K562 (cell line): Measurements from ENCODE around the gene LRRC8E. TPM values are rescaled to one million over a fixed set of nuclear protein-coding genes. Genes with fewer than 3 reads are reported as not detected.

ENCODE experiments used
- ATF7 ChIP-seq: fragments of 450-650 bp; IDR thresholded peaks from 2 replicates; pipeline ENCODE4 v1.7.1; 2014; ENCODE audit warnings: mild to moderate bottlenecking, moderate library complexity
- BCOR ChIP-seq: fragments of 450-650 bp; IDR thresholded peaks from 2 replicates; pipeline ENCODE4 v1.6.1; 2016
- DIDO1 ChIP-seq: fragments of 450-650 bp; IDR thresholded peaks from 2 replicates; pipeline ENCODE4 v1.6.1; 2016; ENCODE audit warnings: low read depth, missing biosample characterization, missing genetic modification characterization
- EP300 ChIP-seq: IDR thresholded peaks from 2 replicates; pipeline ENCODE4 v1.6.1; 2012; ENCODE audit warnings: low read length, improper control_type of control experiment
- EZH2 ChIP-seq: IDR thresholded peaks from 2 replicates; pipeline ENCODE4 v1.6.1; 2012; ENCODE audit warnings: low read depth, mild to moderate bottlenecking, inconsistent platforms, low read length, borderline replicate concordance
- HNRNPH1 ChIP-seq: fragments of 200-400 bp; formaldehyde crosslinking; optimal IDR thresholded peaks from 2 replicates; pipeline ENCODE3; 2017; ENCODE audit warnings: low read depth, mild to moderate bottlenecking, low read length, moderate library complexity
- HNRNPL ChIP-seq: fragments of 200-400 bp; formaldehyde crosslinking; IDR thresholded peaks from 2 replicates; pipeline ENCODE4 v1.6.1; 2017; ENCODE audit warnings: low read depth, mild to moderate bottlenecking, low read length
- KLF6 ChIP-seq: fragments of 250-450 bp; sonication (Bioruptor Pico); IDR thresholded peaks from 2 replicates; pipeline ENCODE4 v1.4.0; 2020; ENCODE audit warnings: mild to moderate bottlenecking, moderate library complexity, borderline replicate concordance
- NR3C1 ChIP-seq: sonication (generic); formaldehyde crosslinking; IDR thresholded peaks from 2 replicates; pipeline ENCODE4 v1.8.1; 2022; ENCODE audit warnings: missing genetic modification reagents
- RBM22 ChIP-seq: fragments of 200-400 bp; formaldehyde crosslinking; IDR thresholded peaks from 2 replicates; pipeline ENCODE4 v1.6.1; 2018; ENCODE audit warnings: low read length, low read depth; ENCODE audit not compliant: poor library complexity, severe bottlenecking
- YBX1 ChIP-seq: fragments of 450-650 bp; IDR thresholded peaks from 2 replicates; pipeline ENCODE4 v1.7.1; 2016; ENCODE audit warnings: mild to moderate bottlenecking
- ZNF436 ChIP-seq: fragments of 250-450, 450-650 bp; sonication (Bioruptor Pico); formaldehyde crosslinking; IDR thresholded peaks from 2 replicates; pipeline ENCODE4 v1.7.0; 2020; ENCODE audit warnings: mild to moderate bottlenecking
- ZNF444 ChIP-seq: fragments of 250-450 bp; sonication (Bioruptor Pico); IDR thresholded peaks from 2 replicates; pipeline ENCODE4 v1.4.0; 2020; ENCODE audit warnings: mild to moderate bottlenecking, moderate library complexity
- ZNF589 ChIP-seq: fragments of 200-800 bp; sonication (Bioruptor generic); IDR thresholded peaks from 2 replicates; pipeline ENCODE4 v1.6.1; 2016; ENCODE audit warnings: low read depth, missing genetic modification characterization, missing compliant biosample characterization
- polyA plus RNA-seq, 8 experiments: library from polyadenylated mRNA; depleted of rRNA in 4 of 8; stranded (reverse) in 5 of 8; unstranded in 3 of 8; fragments of >200 nt; fragmentation: Nextera tagmentation in 2 of 8; fragmentation: Illumina TruSeq in 1 of 8; extraction: Ambion mirVana in 2 of 8; extraction: Trizol in 1 of 8; gene quantifications; 2 replicates each; pipeline versions ENCODE4 v1.2.1 to v1.2.3, GENCODE V29; 2011 to 2014; ENCODE audit warnings: inconsistent platforms in 1 of 8, missing spikeins in 1 of 8
- total RNA-seq, 7 experiments: library from RNA; depleted of rRNA in 6 of 7; stranded (reverse); fragments of >200 nt in 6 of 7; fragmentation: Illumina TruSeq in 2 of 7; extraction: Trizol in 2 of 7; gene quantifications; 2 replicates each; pipeline versions ENCODE4 v1.2.1 to v1.2.3, GENCODE V29; 2011 to 2021; ENCODE audit warnings: low replicate concordance in 1 of 7
- TF ChIP-seq, protein P1 (sequence below): fragments of 450-650 bp; formaldehyde crosslinking; IDR thresholded peaks from 2 replicates; pipeline ENCODE4 v1.4.0; 2020; ENCODE audit warnings: mild to moderate bottlenecking, moderate library complexity
- TF ChIP-seq, protein P2 (sequence below): IDR thresholded peaks from 3 replicates; pipeline ENCODE4 v1.6.1; 2011; ENCODE audit warnings: borderline replicate concordance, mild to moderate bottlenecking, moderate library complexity; ENCODE audit not compliant: insufficient read length; ENCODE audit errors: extremely low read depth
- TF ChIP-seq, protein P3 (sequence below), 2 experiments: IDR thresholded peaks in 1 of 2; conservative IDR thresholded peaks in 1 of 2; 2 replicates each; pipeline ENCODE4 v1.6.1; 2016; ENCODE audit warnings: low read depth in 2 of 2, mild to moderate bottlenecking in 1 of 2, missing compliant biosample characterization in 1 of 2, missing genetic modification characterization in 1 of 2, moderate library complexity in 1 of 2

The LRRC8E gene
- total and polyA plus RNA-seq, 9 of the 15 experiments (the other 6 are each of a cell fraction or from before 2014, with no cell fraction given) = 0.08 to 5.7 (median 3.5) TPM; not detected in 1

DNA sequence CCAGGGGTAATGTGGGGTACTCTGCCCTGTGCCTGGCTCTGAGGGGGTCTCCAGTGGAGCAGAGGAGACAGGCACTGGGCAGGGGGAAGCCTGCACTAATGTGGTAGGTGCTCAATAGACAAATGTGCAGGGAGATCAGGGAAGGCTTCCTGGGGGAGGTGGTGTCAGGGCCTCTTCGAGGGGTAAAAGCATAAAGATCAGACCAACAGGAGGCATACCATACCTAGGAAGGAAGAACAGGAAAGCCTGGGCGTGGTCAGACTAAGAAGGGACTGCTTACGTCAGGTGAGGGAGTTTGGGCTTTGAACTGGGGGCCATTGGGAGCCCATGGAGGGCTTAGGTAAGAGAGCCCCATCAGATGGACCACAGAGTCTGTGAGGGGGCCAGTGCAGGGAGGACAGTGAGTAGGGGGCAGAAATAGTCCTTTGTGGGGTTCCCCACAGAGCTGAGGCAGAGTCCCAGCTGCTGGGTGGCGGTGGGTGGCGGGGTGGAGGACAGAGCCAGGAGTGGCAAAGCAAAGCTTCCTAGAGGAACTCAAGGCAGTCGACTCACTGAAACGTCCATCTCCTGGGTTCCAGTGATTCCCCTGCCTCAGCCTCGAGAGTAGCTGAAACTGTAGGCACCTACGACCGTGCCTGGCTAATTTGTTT, 22.9 kb upstream of the LRRC8E start (continued):
- TF ChIP-seq ATF7 = 0 out of 2 replicates have a peak, but pooled peaks have one; percentile 13
- TF ChIP-seq EP300 = no peak
- TF ChIP-seq, protein P1, sequence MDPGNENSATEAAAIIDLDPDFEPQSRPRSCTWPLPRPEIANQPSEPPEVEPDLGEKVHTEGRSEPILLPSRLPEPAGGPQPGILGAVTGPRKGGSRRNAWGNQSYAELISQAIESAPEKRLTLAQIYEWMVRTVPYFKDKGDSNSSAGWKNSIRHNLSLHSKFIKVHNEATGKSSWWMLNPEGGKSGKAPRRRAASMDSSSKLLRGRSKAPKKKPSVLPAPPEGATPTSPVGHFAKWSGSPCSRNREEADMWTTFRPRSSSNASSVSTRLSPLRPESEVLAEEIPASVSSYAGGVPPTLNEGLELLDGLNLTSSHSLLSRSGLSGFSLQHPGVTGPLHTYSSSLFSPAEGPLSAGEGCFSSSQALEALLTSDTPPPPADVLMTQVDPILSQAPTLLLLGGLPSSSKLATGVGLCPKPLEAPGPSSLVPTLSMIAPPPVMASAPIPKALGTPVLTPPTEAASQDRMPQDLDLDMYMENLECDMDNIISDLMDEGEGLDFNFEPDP (CRISPR knock-in tag) = no peak
- TF ChIP-seq EZH2 = no peak
- TF ChIP-seq ZNF589 = no peak
- TF ChIP-seq, protein P2, sequence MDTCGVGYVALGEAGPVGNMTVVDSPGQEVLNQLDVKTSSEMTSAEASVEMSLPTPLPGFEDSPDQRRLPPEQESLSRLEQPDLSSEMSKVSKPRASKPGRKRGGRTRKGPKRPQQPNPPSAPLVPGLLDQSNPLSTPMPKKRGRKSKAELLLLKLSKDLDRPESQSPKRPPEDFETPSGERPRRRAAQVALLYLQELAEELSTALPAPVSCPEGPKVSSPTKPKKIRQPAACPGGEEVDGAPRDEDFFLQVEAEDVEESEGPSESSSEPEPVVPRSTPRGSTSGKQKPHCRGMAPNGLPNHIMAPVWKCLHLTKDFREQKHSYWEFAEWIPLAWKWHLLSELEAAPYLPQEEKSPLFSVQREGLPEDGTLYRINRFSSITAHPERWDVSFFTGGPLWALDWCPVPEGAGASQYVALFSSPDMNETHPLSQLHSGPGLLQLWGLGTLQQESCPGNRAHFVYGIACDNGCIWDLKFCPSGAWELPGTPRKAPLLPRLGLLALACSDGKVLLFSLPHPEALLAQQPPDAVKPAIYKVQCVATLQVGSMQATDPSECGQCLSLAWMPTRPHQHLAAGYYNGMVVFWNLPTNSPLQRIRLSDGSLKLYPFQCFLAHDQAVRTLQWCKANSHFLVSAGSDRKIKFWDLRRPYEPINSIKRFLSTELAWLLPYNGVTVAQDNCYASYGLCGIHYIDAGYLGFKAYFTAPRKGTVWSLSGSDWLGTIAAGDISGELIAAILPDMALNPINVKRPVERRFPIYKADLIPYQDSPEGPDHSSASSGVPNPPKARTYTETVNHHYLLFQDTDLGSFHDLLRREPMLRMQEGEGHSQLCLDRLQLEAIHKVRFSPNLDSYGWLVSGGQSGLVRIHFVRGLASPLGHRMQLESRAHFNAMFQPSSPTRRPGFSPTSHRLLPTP = peak; percentile 27
- peak; percentile 91 for TF ChIP-seq BCOR
- TF ChIP-seq HNRNPH1 = no peak
- no peak for TF ChIP-seq RBM22
- no peak for TF ChIP-seq YBX1
- no peak for TF ChIP-seq NR3C1 (CRISPR knock-in tag)
- no peak for TF ChIP-seq KLF6 (CRISPR knock-in tag)
- TF ChIP-seq DIDO1 = no peak
- TF ChIP-seq, protein P3, sequence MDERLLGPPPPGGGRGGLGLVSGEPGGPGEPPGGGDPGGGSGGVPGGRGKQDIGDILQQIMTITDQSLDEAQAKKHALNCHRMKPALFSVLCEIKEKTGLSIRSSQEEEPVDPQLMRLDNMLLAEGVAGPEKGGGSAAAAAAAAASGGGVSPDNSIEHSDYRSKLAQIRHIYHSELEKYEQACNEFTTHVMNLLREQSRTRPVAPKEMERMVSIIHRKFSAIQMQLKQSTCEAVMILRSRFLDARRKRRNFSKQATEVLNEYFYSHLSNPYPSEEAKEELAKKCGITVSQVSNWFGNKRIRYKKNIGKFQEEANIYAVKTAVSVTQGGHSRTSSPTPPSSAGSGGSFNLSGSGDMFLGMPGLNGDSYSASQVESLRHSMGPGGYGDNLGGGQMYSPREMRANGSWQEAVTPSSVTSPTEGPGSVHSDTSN (CRISPR knock-in tag; IDR thresholded peaks at IDR 0.05; ENCODE audit: low read depth) = no peak
- TF ChIP-seq, protein P3 (tag; conservative IDR thresholded peaks at IDR 0.05; ENCODE audit: low read depth) = no peak
- TF ChIP-seq ZNF444 (CRISPR knock-in tag) = no peak
- TF ChIP-seq HNRNPL = no peak
- TF ChIP-seq ZNF436 (CRISPR knock-in tag) = peak; percentile 81
